ENCODE measurements around the gene MORC4. TPM values are rescaled to one million over a fixed set of nuclear protein-coding genes. Genes with fewer than 3 reads are reported as not detected.

The MORC4 gene
- total and polyA plus RNA-seq, 2 experiments from 2014 or later = 27.7 to 35.7 TPM

DNA sequence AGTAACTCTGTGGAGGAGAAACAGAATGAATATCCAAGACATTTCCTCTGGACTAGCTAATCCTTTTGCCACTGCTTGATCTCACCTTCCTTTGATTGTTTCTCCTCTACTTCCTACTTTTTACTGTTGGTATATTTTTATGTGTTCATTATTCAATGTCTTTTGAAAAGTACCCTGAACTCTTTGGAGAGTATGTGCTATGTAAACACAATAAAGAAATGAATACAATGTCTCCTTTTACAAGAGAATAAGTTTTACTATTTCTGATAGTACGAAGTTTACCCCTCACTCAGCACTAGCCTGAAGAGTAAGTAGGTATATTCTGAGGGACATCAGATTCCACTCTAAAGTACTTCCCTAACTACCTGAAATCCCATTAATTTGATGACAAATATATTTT lies 59.9 kb downstream of the MORC4 start:
- no peaks in the 10 kb centered on the region for H3K9me3 ChIP-seq (ENCODE audit: low read depth)
- no peak for DNase-seq (ENCODE audit: low spot score)
- no peaks in the 10 kb centered on the region for H3K79me2 ChIP-seq
- H3K27ac ChIP-seq = no peak overlapping the region
- WGBS (ENCODE audit: low lambda C conversion rate, missing lambda C conversion rate) = 83% methylated on average over 1 of the region's 1 CpG
- TF ChIP-seq EZH2phosphoT487 (IDR thresholded peaks at IDR 0.05; ENCODE audit: low read depth, severe bottlenecking, unreplicated experiment) = no peak
- no peak for TF ChIP-seq CTCF (IDR thresholded peaks at IDR 0.05; ENCODE audit: poor library complexity)
- no peak for TF ChIP-seq EZH2 (IDR thresholded peaks at IDR 0.05; ENCODE audit: borderline replicate concordance)
- H3K27me3 ChIP-seq = no peaks in the 10 kb centered on the region
- H3K4me1 ChIP-seq (ENCODE audit: insufficient read depth) = no peaks in the 10 kb centered on the region
- H2AFZ ChIP-seq = no peak overlapping the region
- H3K36me3 ChIP-seq (replicated peaks; ENCODE audit: insufficient read depth, low read depth) = no peaks in the 10 kb centered on the region
- no peaks in the 10 kb centered on the region for H3K9me2 ChIP-seq (replicated peaks; ENCODE audit: insufficient read depth)
- no peak overlapping the region for H3K4me2 ChIP-seq
- no peaks in the 10 kb centered on the region for H4K20me1 ChIP-seq (ENCODE audit: insufficient read depth, poor library complexity, severe bottlenecking)
- no peak overlapping the region for H3K4me3 ChIP-seq

DNA sequence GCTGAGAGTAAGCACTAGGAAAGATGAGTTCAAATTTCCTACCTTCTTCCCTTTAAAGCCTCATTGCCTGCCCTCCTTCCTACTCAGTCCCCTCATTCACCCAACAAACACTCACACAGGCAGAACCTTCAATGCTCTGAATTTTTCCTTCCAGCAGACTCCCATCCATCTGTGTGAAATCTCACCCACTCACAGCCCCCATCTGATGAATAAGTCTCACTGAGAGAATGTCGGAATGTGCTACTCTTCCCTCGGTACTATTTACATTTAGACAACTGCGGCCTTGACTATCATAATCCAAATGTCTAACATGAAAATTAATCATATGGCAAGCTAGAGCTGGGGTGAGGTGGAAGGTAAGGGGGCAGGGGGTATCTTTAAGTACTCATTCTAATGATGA lies 60.4 kb downstream of the MORC4 start:
- Histone ChIP-seq H3K36me3 (replicated peaks; ENCODE audit: insufficient read depth, low read depth) (no peaks in the 10 kb centered on the region), H3K4me3 (no peak overlapping the region), H3K4me2 (no peak overlapping the region), H3K27me3 (no peaks in the 10 kb centered on the region), H4K20me1 (ENCODE audit: insufficient read depth, poor library complexity, severe bottlenecking) (no peaks in the 10 kb centered on the region), H3K9me3 (ENCODE audit: low read depth) (no peaks in the 10 kb centered on the region), H3K9me2 (replicated peaks; ENCODE audit: insufficient read depth) (no peaks in the 10 kb centered on the region), H2AFZ (no peak overlapping the region), H3K27ac (no peak overlapping the region), H3K79me2 (no peaks in the 10 kb centered on the region), H3K4me1 (ENCODE audit: insufficient read depth) (no peaks in the 10 kb centered on the region)
- WGBS (ENCODE audit: low lambda C conversion rate, missing lambda C conversion rate) = 77% methylated on average over 3 of the region's 3 CpGs
- TF ChIP-seq CTCF (IDR thresholded peaks at IDR 0.05; ENCODE audit: poor library complexity) (no peak), EZH2phosphoT487 (IDR thresholded peaks at IDR 0.05; ENCODE audit: low read depth, severe bottlenecking, unreplicated experiment) (no peak), EZH2 (IDR thresholded peaks at IDR 0.05; ENCODE audit: borderline replicate concordance) (no peak)
- DNase-seq (ENCODE audit: low spot score) = no peak

DNA sequence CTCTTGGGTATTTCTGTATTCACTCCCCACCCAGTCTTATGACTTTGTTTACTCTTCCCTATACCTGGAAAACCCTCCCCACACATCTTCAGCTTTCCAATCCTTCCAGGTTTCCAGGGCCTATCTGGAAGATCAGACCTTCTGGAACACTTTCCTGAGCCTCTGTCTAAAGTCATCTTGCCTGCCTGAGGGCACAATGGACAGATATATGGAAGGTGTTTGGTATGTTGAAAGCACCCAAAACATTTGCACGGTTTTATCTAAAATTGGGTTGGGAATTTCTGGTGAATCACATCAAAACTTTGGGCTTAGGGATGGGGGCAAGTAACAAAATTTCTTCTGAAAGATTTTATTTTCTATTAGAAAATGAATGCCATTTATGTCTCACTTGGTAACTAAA lies 63.8 kb downstream of the MORC4 start:
- DNase-seq (ENCODE audit: low spot score) = no peak
- H3K36me3 ChIP-seq (replicated peaks; ENCODE audit: insufficient read depth, low read depth) = no peaks in the 10 kb centered on the region
- H3K27me3 ChIP-seq = no peaks in the 10 kb centered on the region
- H3K4me2 ChIP-seq = no peak overlapping the region
- no peaks in the 10 kb centered on the region for H4K20me1 ChIP-seq (ENCODE audit: insufficient read depth, poor library complexity, severe bottlenecking)
- 44% methylated on average over 1 of the region's 1 CpG for WGBS (ENCODE audit: low lambda C conversion rate, missing lambda C conversion rate)
- no peaks in the 10 kb centered on the region for H3K79me2 ChIP-seq
- no peak overlapping the region for H2AFZ ChIP-seq
- no peak overlapping the region for H3K27ac ChIP-seq
- H3K9me2 ChIP-seq (replicated peaks; ENCODE audit: insufficient read depth) = no peaks in the 10 kb centered on the region
- peaks cover 5% of the 10 kb centered on the region for H3K4me1 ChIP-seq (ENCODE audit: insufficient read depth)
- H3K4me3 ChIP-seq = no peak overlapping the region
- no peaks in the 10 kb centered on the region for H3K9me3 ChIP-seq (ENCODE audit: low read depth)
- TF ChIP-seq CTCF (IDR thresholded peaks at IDR 0.05; ENCODE audit: poor library complexity) = no peak
- TF ChIP-seq EZH2 (IDR thresholded peaks at IDR 0.05; ENCODE audit: borderline replicate concordance) = no peak
- TF ChIP-seq EZH2phosphoT487 (IDR thresholded peaks at IDR 0.05; ENCODE audit: low read depth, severe bottlenecking, unreplicated experiment) = no peak

GRCh38 chrX:106935175-106935574 lies 64.8 kb downstream of the MORC4 start:
- DNase-seq (ENCODE audit: low spot score) = no peak
- 64% methylated on average over 4 of the region's 4 CpGs for WGBS (ENCODE audit: low lambda C conversion rate, missing lambda C conversion rate)
- TF ChIP-seq EZH2phosphoT487 (IDR thresholded peaks at IDR 0.05; ENCODE audit: low read depth, severe bottlenecking, unreplicated experiment) (no peak), EZH2 (IDR thresholded peaks at IDR 0.05; ENCODE audit: borderline replicate concordance) (no peak), CTCF (IDR thresholded peaks at IDR 0.05; ENCODE audit: poor library complexity) (no peak)

More at GRCh38 chrX:106935175-106935574, 64.8 kb downstream of the MORC4 start:
- Histone ChIP-seq H2AFZ (no peak overlapping the region), H3K36me3 (replicated peaks; ENCODE audit: insufficient read depth, low read depth) (no peaks in the 10 kb centered on the region), H3K4me1 (ENCODE audit: insufficient read depth) (peaks cover 5% of the 10 kb centered on the region), H3K79me2 (no peaks in the 10 kb centered on the region), H3K27me3 (no peaks in the 10 kb centered on the region), H3K9me2 (replicated peaks; ENCODE audit: insufficient read depth) (no peaks in the 10 kb centered on the region), H3K9me3 (ENCODE audit: low read depth) (no peaks in the 10 kb centered on the region), H3K4me2 (no peak overlapping the region), H3K4me3 (no peak overlapping the region), H3K27ac (no peak overlapping the region), H4K20me1 (ENCODE audit: insufficient read depth, poor library complexity, severe bottlenecking) (no peaks in the 10 kb centered on the region)
